ENCODE measurements around the gene TCF12. TPM values are rescaled to one million over a fixed set of nuclear protein-coding genes. Genes with fewer than 3 reads are reported as not detected.

Gene TCF12
- total RNA-seq, 1 experiment from 2014 or later, result 76.7 TPM

- H3K27ac ChIP-seq (ENCODE audit: insufficient read length, low read depth, low read length), result no peak overlapping the region
- peaks cover 17% of the 10 kb centered on the region in 2 experiments for H3K4me1 Mint-ChIP-seq
- H2BK5ac ChIP-seq (ENCODE audit: insufficient read length, low read length), result no peak overlapping the region
- H3T11ph ChIP-seq (ENCODE audit: low read length), result no peak overlapping the region
- no peaks in the 10 kb centered on the region for H3K27me3 ChIP-seq (ENCODE audit: insufficient read depth, low read length)
- no peak overlapping the region for H2BK20ac ChIP-seq (ENCODE audit: low read depth, low read length, poor library complexity, severe bottlenecking)
- H3K4ac ChIP-seq (ENCODE audit: low read depth, low read length), result no peak overlapping the region
- no peak overlapping the region for H4K8ac ChIP-seq (replicated peaks; ENCODE audit: insufficient read length, low read depth, low read length)
- peak overlapping the region in 1 of 3 experiments; percentile 8; a peak in 2 of 7 replicates for H3K27ac Mint-ChIP-seq
- H3K9ac ChIP-seq (ENCODE audit: extremely low read depth, insufficient read length, low read length), result no peak overlapping the region
- H2AK5ac ChIP-seq (ENCODE audit: insufficient read length, low read length), result no peak overlapping the region
- no peak overlapping the region for H3K23ac ChIP-seq (ENCODE audit: insufficient read length, low read depth, low read length)
- H3K18ac ChIP-seq (ENCODE audit: insufficient read length, low read depth, low read length), result no peak overlapping the region
- no peak overlapping the region for H2BK12ac ChIP-seq (ENCODE audit: insufficient read length, low read depth, low read length)
- peaks cover 8% of the 10 kb centered on the region for H3K79me1 ChIP-seq (ENCODE audit: insufficient read depth, low read depth, low read length, poor library complexity, severe bottlenecking)
- no CpG with 5 or more reads among the region's 1 CpG for WGBS (ENCODE audit: extremely low coverage, insufficient read length, low lambda C conversion rate)
- H3K9me3 Mint-ChIP-seq, result no peaks in the 10 kb centered on the region
- no peak overlapping the region for H4K91ac ChIP-seq (ENCODE audit: insufficient read length, low read depth, low read length)
- no peak for TF ChIP-seq CTCF (conservative IDR thresholded peaks at IDR 0.05)
- no peak overlapping the region for H2BK120ac ChIP-seq (ENCODE audit: low read depth, low read length, poor library complexity, severe bottlenecking)
- H3K79me2 ChIP-seq (ENCODE audit: insufficient read depth, low read length), result peaks cover 3% of the 10 kb centered on the region; the same call in 1 of the 2 replicates
- no peak overlapping the region for H4K5ac ChIP-seq (ENCODE audit: insufficient read length, low read depth, low read length)
- no peak overlapping the region for H3K56ac ChIP-seq (ENCODE audit: insufficient read length, low read depth, low read length)
- no peaks in the 10 kb centered on the region for H3K27me3 Mint-ChIP-seq (ENCODE audit: low read depth)
- no peaks in the 10 kb centered on the region for H3K4me1 ChIP-seq (ENCODE audit: insufficient read depth, low read length)
- H3K36me3 Mint-ChIP-seq (ENCODE audit: insufficient read depth in 1 of 3, low read depth in 3 of 3), result peaks cover 4 to 9% (median 7%) of the 10 kb centered on the region in 3 experiments; a peak in 2 of 7 replicates
- H2BK15ac ChIP-seq (ENCODE audit: low read depth, low read length), result no peak overlapping the region
- H4K20me1 ChIP-seq (ENCODE audit: control insufficient read depth, insufficient read depth, insufficient read length), result no peaks in the 10 kb centered on the region
- no peak overlapping the region for H3K4me2 ChIP-seq (ENCODE audit: insufficient read depth, insufficient read length, low read length)
- H3K4me3 Mint-ChIP-seq, result no peak overlapping the region
- no peaks in the 10 kb centered on the region for H3K9me3 ChIP-seq (ENCODE audit: control insufficient read depth, low read depth, low read length)
- no peak for DNase-seq
- no peak overlapping the region for H3K14ac ChIP-seq (ENCODE audit: insufficient read depth, low read length)
- no peak overlapping the region for H2AFZ ChIP-seq (ENCODE audit: low read length)
- H3K23me2 ChIP-seq (ENCODE audit: insufficient read length, low read depth, low read length, poor library complexity, severe bottlenecking), result no peaks in the 10 kb centered on the region
These were observed 71.0 kb downstream of the TCF12 start for GRCh38 chr15:56989411-56989924.

Data from H9 (cell line).